Measurements from ENCODE around the gene RNF222. TPM values are rescaled to one million over a fixed set of nuclear protein-coding genes. Genes with fewer than 3 reads are reported as not detected.

The RNF222 gene
- polyA plus RNA-seq, 1 of the 3 experiments (the other 2 are of a cell fraction): not detected

DNA sequence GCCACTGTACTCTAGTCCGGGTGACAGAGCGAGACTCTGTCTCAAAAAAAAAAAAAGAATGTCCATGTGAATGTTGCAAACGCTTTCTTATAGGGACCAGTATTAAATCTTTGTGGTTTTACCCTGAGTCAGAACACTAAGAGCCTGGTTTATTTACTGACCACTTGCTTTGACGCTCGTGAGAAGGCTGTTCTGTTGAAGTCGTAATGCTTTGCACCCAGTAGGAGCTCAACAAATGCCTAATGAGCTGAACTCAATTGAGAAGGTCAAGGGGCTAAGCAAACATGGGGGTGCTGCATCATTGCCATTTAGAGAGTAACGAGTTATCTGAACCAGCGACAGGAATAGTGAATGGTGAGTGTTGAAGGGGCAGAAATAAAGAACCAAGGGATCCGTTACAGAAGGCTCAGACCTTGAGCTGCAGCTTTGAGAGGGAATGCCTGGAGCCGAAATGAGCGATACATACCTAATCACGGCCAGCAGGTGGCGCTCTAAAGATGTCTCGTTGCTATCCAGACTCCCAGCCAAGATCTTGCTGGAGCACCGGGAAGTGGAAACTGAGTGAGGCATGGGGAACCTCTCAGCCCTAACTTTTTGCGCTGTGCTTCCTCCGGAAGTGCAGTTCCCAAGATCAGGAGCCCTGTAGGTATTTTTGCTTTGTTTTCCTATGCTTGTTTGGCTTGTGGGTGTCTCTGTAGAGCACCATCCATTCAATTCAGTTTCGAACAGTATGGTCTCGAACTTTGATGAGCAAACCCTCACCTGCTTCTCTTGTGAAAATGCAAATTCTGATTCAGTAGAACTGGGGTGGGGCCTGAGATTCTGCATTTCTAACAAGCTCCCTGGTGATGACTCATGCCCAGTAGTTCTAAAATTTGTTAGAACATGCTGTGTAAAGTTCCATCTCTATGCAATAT lies 12.6 kb upstream of the RNF222 start (continued):
- no peak; the same call in 1 of the 2 replicates for TF ChIP-seq RCOR1 (IDR thresholded peaks at IDR 0.05; ENCODE audit: low read length)
- TF ChIP-seq RAD21 (IDR thresholded peaks at IDR 0.05; ENCODE audit: low read length): peak; percentile 85
- no peak for TF ChIP-seq GABPA (IDR thresholded peaks at IDR 0.05; ENCODE audit: low read depth)
- peak; percentile 84 for TF ChIP-seq CTCF (IDR thresholded peaks at IDR 0.05)
- no peak for TF ChIP-seq ELF1 (IDR thresholded peaks at IDR 0.05)

DNA sequence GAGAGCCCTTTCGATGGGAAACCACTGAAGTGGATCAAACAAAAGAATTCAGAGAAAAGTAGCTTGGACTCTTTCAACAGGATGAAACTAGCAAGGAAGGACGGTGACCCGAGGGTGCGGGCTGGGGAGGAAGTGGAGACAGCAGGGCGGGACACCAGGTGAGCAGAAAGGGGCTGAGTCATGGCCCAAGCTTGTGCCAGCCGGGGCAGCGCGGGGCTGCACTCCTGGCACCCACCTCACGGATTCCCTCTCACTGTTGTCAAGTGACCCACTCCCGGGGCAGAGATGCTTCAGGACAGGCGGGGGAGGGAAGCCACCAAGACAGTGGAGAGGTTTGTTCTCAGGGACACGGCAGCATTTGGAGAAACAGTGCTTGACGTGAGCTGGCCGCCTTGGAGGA lies 10.7 kb upstream of the RNF222 start:
- no peak for DNase-seq
- TF ChIP-seq GATA2 (CRISPR knock-in tag; IDR thresholded peaks at IDR 0.05) (no peak), TCF12 (IDR thresholded peaks at IDR 0.05) (no peak), JUND (IDR thresholded peaks at IDR 0.05) (no peak)
- no peak overlapping the region for H3K9ac ChIP-seq
- H3K27me3 ChIP-seq (ENCODE audit: insufficient read depth): peaks cover 7% of the 10 kb centered on the region; the same call in 1 of the 2 replicates
- H3K36me3 ChIP-seq (replicated peaks in 1 of 2; ENCODE audit: control insufficient read depth in 1 of 2, insufficient read depth in 2 of 2, low read length in 1 of 2): no peaks in the 10 kb centered on the region
- ChIA-PET CTCF (interaction anchor here (0.9 to 6.9 kb wide), 4 partner anchors 13 to 377 kb away, joined by 3 to 82 read pairs (median 9); partner anchors contain the start of gene CCDC42), POLR2A (no interaction called here)
- no peaks in the 10 kb centered on the region for H3F3A ChIP-seq (replicated peaks; ENCODE audit: insufficient read depth)
- no peak overlapping the region for H2AFZ ChIP-seq (ENCODE audit: low read depth)
- H3K9me3 ChIP-seq: no peaks in the 10 kb centered on the region
- H3K9me2 ChIP-seq: no peaks in the 10 kb centered on the region
- H3K79me2 ChIP-seq (ENCODE audit: insufficient read depth): no peaks in the 10 kb centered on the region
- no peak overlapping the region for H3K27ac ChIP-seq (ENCODE audit: low read depth in 2 of 2, low read length in 1 of 2)
- 79% methylated on average over 14 of the region's 14 CpGs for WGBS (ENCODE audit: low lambda C conversion rate)
- no peaks in the 10 kb centered on the region for H3K4me1 ChIP-seq (ENCODE audit: control insufficient read depth in 1 of 2, insufficient read depth in 2 of 2, low read depth in 1 of 2, low read length in 1 of 2)
- H4K20me1 ChIP-seq (ENCODE audit: insufficient read depth): no peaks in the 10 kb centered on the region
- no peak overlapping the region for H3K4me2 ChIP-seq
- no peak overlapping the region for H3K4me3 ChIP-seq (ENCODE audit: low read depth in 2 of 2, low read length in 1 of 2)

- Histone ChIP-seq H3K9me3 (no peaks in the 10 kb centered on the region), H3K27me3 (ENCODE audit: insufficient read depth) (peaks cover 4% of the 10 kb centered on the region; the same call in 1 of the 2 replicates), H3K36me3 (replicated peaks in 1 of 2; ENCODE audit: control insufficient read depth in 1 of 2, insufficient read depth in 2 of 2, low read length in 1 of 2) (no peaks in the 10 kb centered on the region), H3K9ac (no peak overlapping the region), H2AFZ (ENCODE audit: low read depth) (no peak overlapping the region), H3K4me1 (ENCODE audit: control insufficient read depth in 1 of 2, insufficient read depth in 2 of 2, low read depth in 1 of 2, low read length in 1 of 2) (no peaks in the 10 kb centered on the region), H3K4me2 (no peak overlapping the region), H3K27ac (ENCODE audit: low read depth in 2 of 2, low read length in 1 of 2) (no peak overlapping the region), H3F3A (replicated peaks; ENCODE audit: insufficient read depth) (no peaks in the 10 kb centered on the region), H4K20me1 (ENCODE audit: insufficient read depth) (no peaks in the 10 kb centered on the region), H3K4me3 (ENCODE audit: low read depth in 2 of 2, low read length in 1 of 2) (no peak overlapping the region), H3K9me2 (no peaks in the 10 kb centered on the region), H3K79me2 (ENCODE audit: insufficient read depth) (no peaks in the 10 kb centered on the region)
- POLR2A ChIA-PET: no interaction called here
- CTCF ChIA-PET: interaction anchor here (0.6 to 4.7 kb wide), 3 partner anchors 56 to 380 kb away, joined by 3 to 20 read pairs (median 12); no protein-coding TSS in a partner anchor
- 33% methylated on average over 2 of the region's 2 CpGs for WGBS (ENCODE audit: low lambda C conversion rate)
- no peak for DNase-seq
- TF ChIP-seq, protein P1, sequence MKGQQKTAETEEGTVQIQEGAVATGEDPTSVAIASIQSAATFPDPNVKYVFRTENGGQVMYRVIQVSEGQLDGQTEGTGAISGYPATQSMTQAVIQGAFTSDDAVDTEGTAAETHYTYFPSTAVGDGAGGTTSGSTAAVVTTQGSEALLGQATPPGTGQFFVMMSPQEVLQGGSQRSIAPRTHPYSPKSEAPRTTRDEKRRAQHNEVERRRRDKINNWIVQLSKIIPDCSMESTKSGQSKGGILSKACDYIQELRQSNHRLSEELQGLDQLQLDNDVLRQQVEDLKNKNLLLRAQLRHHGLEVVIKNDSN (IDR thresholded peaks at IDR 0.05; ENCODE audit: borderline replicate concordance, low read depth): no peak
- TF ChIP-seq EZH2phosphoT487 (IDR thresholded peaks at IDR 0.05; ENCODE audit: borderline replicate concordance, low read depth) (no peak), RAD21 (IDR thresholded peaks at IDR 0.05; ENCODE audit: low read length) (no peak), ZBTB33 (IDR thresholded peaks at IDR 0.05; ENCODE audit: borderline replicate concordance, low read depth) (no peak), NFIC (IDR thresholded peaks at IDR 0.05; ENCODE audit: borderline replicate concordance) (no peak), CTCF (IDR thresholded peaks at IDR 0.05) (no peak), NRF1 (IDR thresholded peaks at IDR 0.05; ENCODE audit: low read depth, low read length) (no peak), FOXM1 (IDR thresholded peaks at IDR 0.05; ENCODE audit: low read depth) (no peak), POLR2AphosphoS5 (IDR thresholded peaks at IDR 0.05; ENCODE audit: low read depth, low read length) (no peak), FOSL2 (IDR thresholded peaks at IDR 0.05; ENCODE audit: borderline replicate concordance, low read depth) (no peak), MEF2A (IDR thresholded peaks at IDR 0.05; ENCODE audit: borderline replicate concordance, low read depth) (no peak), YY1 (IDR thresholded peaks at IDR 0.05; ENCODE audit: low read depth) (no peak), JUND (IDR thresholded peaks at IDR 0.05) (no peak)
Measured at GRCh38 chr17:8406174-8406573, 8.5 kb upstream of the RNF222 start.

Measured in SK-N-SH (cell line).